Measurements from ENCODE around the gene RPL14. TPM values are rescaled to one million over a fixed set of nuclear protein-coding genes. Genes with fewer than 3 reads are reported as not detected.
"Not testable (repeated sequence)": the region's sequence is repeated elsewhere in the genome, so short reads cannot be mapped to it uniquely, and the experiment has no call there.

RPL14 gene
- 347 TPM for total RNA-seq (ENCODE audit: insufficient read depth, low replicate concordance)

GRCh38 chr3:40456940-40457823 is at the start of gene RPL14:
Gene RPL14, plus strand, starts transcription at chr3:40457339. Its CDS starts 133 bp downstream, at chr3:40457472.
- peak; percentile 98 for DNase-seq (ENCODE audit: low spot score)

GRCh38 chr3:40407611-40408010 is 49.5 kb upstream of the RPL14 start:
- DNase-seq (ENCODE audit: low spot score): no peak

GRCh38 chr3:40414270-40414669 is 42.9 kb upstream of the RPL14 start:
- DNase-seq (ENCODE audit: low spot score): no peak

DNA sequence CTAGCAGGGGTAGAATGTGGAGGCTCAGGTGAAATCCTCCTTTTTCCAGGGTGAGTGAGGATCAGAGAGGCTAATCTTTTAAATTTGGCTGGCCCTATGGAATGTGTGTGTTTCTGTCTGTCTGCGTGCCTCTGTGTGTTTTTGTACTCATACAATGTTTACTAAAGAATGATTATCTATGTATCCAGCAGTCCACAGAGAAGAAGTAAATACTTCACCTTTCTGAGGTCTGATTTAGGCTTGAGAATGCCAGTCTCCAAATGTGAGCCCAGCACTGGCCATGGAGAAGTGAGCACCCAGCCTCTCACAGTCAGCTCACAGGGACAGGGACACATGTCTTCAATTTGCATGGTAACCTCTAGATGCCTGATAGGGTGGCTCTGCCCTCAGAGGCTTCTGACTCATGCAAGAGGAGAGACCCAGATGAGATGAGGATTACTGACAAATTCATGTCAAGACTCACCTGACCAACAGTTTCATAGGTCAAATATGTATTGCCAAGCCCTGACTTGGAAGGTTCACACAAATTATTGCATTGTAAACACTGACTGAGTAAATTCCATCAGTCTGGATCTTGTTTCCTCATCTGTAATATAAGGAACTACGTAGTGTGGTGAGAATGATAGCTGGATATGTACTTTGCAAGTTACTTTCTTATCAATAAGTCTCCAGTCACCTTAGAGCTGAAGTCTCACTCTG is 39.1 kb upstream of the RPL14 start:
- no peak for DNase-seq (ENCODE audit: low spot score)

DNA sequence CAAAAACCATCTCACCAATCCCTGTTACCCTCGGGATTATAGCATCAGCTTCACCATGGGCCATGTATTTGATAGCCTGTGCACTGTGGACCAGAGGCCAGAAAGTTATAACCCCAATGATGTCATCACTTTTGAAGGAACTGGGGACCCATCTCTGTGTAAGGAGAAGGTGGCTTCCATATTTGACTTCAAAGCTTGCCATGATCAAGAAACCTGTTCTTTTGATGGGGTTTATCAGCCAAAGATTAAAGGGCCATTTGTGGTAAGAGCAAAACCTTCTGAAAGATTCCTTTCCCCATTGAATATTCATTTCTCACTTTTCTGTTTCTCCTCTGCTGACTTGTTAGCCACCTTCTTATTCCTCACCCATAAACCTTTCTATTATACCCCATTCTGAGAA is 34.3 kb upstream of the RPL14 start:
- no peak for DNase-seq (ENCODE audit: low spot score)

DNA sequence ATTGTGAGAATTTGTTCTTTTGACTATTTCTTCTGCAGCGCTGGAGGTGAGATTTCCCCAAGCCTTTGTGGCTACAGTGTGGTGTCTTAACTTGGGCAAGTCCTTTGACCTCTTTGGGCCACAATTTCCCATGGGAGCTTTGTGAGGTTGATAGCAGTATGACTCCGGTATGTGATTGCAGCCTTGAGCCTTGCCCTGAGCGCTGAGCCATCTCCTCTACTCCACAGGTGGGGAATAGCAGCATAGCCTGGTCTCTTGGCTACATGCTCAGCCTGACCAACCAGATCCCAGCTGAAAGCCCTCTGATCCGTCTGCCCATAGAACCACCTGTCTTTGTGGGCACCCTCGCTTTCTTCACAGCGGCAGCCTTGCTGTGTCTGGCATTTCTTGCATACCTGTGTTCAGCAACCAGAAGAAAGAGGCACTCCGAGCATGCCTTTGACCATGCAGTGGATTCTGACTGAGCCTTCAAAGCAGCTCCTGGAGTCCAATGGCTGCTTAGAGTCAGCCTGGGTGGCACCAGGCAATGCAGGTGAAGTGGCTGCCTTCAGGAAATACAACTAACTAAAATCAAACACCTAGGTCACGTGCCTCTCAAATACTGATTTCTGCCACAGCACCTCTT is 30.0 kb upstream of the RPL14 start:
- no peak for DNase-seq (ENCODE audit: low spot score)

- DNase-seq (ENCODE audit: low spot score): no peak
These were observed 24.3 kb upstream of the RPL14 start for GRCh38 chr3:40432793-40433192.

- DNase-seq (ENCODE audit: low spot score): no peak
These were observed 19.2 kb upstream of the RPL14 start for GRCh38 chr3:40437889-40438288.

GRCh38 chr3:40445062-40445461 is 12.1 kb upstream of the RPL14 start:
- no peak for DNase-seq (ENCODE audit: low spot score)

DNA sequence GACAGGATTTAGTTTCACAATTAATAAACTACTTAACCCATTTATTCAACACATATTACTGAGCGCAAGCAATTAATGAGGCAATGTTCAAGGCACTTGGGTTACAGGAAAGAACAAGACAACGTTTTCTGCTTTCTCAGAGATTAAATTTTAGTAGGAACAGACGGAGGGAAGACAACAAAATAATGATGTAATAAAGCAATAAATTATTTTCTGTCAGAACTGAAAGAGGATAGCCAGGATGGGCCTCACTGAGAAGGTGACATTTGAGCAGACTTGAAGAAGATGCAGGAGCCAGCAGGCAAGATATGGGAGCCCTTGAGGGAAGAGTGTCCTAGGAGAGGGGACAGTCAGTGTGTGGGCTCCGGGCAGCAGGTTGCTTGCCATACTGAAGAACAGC is 11.3 kb upstream of the RPL14 start:
- no peak for DNase-seq (ENCODE audit: low spot score)

DNA sequence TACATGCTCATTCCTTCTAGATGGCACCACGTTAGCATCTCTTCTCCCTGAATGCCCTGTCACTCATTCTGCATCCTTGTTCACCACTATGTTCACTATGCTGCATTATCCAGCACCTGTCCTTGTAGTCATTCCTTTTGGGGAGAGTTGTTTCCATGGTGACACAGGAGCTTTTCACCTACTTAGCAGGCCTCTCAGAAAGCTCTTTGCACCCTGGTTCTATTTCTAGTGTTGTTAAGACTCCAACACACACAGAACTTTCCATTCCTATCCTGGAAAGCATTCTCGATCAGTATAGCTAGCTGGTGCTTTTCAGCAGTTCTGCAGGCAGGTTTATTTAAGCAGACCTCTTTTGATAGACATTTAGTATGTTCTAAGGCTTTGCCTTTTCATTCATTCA is 6.7 kb upstream of the RPL14 start:
- no peak for DNase-seq (ENCODE audit: low spot score)

DNA sequence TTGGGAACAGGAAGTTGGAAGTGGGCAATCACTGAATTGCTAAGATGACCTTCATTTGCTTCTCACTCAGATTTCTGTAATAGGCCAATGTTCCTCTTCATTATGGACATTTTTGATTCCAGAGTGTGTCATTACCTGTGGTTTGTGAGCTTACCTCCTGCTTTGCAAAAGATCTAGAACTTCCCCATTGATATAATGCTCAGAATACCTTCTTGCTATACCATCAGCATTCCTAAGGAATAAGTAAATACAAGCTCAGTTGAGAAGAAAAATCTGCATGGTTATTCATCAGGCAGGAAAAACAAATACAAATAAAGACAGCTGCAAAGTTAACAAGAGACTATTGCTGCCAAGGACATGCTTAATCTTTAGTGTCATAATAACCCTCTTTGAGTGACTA is 5.6 kb upstream of the RPL14 start:
- DNase-seq (ENCODE audit: low spot score): no peak

DNA sequence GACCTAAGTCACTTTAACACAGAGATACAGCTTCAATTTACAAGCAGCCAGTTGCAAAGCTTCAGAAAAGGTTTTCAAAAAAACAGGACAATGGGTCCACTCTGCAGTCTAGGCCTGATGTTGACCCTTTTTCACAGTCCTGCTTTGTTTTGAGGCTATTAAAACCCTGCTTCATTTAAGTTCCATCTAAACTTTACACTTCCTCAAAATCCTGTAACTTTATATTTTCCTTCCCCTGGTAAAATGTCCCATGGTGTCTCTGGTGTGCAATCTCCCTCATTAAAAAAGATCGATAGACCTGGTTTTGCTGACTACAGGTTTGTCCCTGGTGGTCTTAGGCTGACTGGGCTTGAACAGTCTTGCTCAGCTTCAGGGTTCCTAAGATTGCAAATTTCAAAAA is 5.1 kb upstream of the RPL14 start:
- DNase-seq (ENCODE audit: low spot score): no peak

GRCh38 chr3:40452562-40452875 is 4.6 kb upstream of the RPL14 start:
- DNase-seq (ENCODE audit: low spot score): no peak

GRCh38 chr3:40452876-40453730 is 4.0 kb upstream of the RPL14 start:
- peak; percentile 99 for DNase-seq (ENCODE audit: low spot score)

- no peak for DNase-seq (ENCODE audit: low spot score)
These were observed 3.2 kb upstream of the RPL14 start for GRCh38 chr3:40453933-40454332.

DNA sequence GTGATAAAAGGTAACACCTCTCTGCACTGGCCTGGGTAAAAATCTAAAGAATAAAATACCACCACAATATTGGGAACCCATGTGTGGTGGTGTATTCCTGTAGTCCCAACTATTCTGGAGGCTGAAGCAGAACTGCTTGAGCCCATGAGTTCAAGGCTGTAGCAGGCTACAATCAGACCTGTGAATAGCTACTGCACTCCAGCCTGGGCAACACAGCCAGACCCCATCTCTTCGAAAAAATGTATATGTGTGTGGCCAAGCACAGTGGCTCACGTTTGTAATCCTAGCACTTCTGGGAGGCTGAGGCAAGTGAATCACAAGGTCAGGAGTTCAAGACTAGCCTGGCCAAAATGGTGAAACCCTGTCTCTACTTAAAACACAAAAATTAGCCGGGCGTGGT is 1.8 kb upstream of the RPL14 start:
- DNase-seq (ENCODE audit: low spot score): no peak

- DNase-seq (ENCODE audit: low spot score): no peak
These were observed 730 bp upstream of the RPL14 start for GRCh38 chr3:40456279-40456939.

DNA sequence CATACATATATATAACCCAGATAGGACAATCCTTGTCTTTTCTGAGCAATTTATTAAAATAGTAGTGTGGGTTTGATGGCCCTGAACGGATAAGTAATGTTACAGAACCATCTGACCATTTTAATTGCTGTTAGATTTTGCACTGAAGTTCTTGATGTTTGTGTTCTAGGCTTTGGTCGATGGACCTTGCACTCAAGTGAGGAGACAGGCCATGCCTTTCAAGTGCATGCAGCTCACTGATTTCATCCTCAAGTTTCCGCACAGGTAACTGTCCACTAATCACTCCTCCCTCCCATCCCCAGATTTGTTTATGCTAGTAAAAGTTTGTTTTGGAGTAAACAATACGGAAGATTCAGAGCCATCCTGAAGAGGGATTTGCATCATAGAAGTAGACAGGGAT is 1.3 kb downstream of the RPL14 start:
- no peak for DNase-seq (ENCODE audit: low spot score)

- not testable (repeated sequence) for DNase-seq (ENCODE audit: low spot score)
These were observed 3.3 kb downstream of the RPL14 start for GRCh38 chr3:40460481-40460880.

DNA sequence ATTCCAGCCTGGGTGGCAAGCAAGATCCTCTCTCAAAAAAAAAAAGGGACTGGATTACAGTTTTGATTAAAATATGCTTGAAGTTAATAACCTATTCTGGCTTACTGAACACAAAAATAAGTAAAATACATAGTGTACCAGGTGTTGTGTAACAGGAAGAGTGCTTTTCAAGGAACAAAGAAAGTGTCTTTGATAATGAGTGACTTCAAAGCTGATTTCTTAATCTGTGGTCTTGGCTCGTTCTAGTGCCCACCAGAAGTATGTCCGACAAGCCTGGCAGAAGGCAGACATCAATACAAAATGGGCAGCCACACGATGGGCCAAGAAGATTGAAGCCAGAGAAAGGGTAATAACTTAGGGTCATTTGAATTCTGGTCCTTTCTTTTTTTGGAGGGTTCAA is 4.0 kb downstream of the RPL14 start:
- no peak for DNase-seq (ENCODE audit: low spot score)
